Coronary artery (tissue), 2 donors: Measurements from ENCODE around the gene HSD17B13.

Experiments
- DNase-seq: peaks from one replicate; pipeline ENCODE4 v3.0.0-alpha.2; 2017; ENCODE audit warnings: low spot score
- H3K27ac ChIP-seq, 2 donors: fragments of 200-600 bp; sonication (generic); one replicate each; pipeline ENCODE4 v1.5.1; 2016 to 2019
- H3K4me3 ChIP-seq: fragments of 200-600 bp; sonication (generic); 2 replicates; pipeline ENCODE4 v1.5.1; 2016; ENCODE audit warnings: mild to moderate bottlenecking, moderate library complexity
- TF ChIP-seq, protein P1 (sequence below): fragments of 200-600 bp; sonication (generic); IDR thresholded peaks from one replicate; pipeline ENCODE4 v1.5.1; 2019; ENCODE audit warnings: antibody characterized with exemption

The HSD17B13 gene

GRCh38 chr4:87278335-87278794 is 44.3 kb downstream of the HSD17B13 start:
- TF ChIP-seq, protein P1, sequence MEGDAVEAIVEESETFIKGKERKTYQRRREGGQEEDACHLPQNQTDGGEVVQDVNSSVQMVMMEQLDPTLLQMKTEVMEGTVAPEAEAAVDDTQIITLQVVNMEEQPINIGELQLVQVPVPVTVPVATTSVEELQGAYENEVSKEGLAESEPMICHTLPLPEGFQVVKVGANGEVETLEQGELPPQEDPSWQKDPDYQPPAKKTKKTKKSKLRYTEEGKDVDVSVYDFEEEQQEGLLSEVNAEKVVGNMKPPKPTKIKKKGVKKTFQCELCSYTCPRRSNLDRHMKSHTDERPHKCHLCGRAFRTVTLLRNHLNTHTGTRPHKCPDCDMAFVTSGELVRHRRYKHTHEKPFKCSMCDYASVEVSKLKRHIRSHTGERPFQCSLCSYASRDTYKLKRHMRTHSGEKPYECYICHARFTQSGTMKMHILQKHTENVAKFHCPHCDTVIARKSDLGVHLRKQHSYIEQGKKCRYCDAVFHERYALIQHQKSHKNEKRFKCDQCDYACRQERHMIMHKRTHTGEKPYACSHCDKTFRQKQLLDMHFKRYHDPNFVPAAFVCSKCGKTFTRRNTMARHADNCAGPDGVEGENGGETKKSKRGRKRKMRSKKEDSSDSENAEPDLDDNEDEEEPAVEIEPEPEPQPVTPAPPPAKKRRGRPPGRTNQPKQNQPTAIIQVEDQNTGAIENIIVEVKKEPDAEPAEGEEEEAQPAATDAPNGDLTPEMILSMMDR: no peak
- DNase-seq: no peak
- no peak overlapping the region for H3K4me3 ChIP-seq
- no peak overlapping the region for H3K27ac ChIP-seq

GRCh38 chr4:87275311-87275710 is 47.4 kb downstream of the HSD17B13 start:
- TF ChIP-seq, protein P1: no peak
- no peak for DNase-seq
- Histone ChIP-seq H3K27ac (no peak overlapping the region), H3K4me3 (no peak overlapping the region)

DNA sequence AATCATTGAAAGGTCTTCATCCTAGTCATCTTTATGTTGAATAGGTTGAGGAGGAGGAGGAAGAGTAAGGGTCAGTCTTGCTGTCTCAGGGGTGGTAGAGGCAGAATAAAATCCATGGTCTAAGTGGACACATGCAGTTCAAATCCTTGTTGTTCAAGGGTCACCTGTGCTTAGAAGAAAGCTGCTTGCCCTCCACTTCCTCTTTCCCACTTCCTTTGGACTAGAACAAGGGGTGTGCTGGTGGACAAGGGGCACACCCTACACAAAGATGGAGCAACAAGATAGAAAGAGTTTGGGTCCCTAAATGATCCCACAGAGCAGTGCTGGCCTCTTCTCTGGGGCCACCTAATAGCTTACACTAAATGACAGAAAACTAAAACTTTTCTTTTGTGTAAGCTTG is 47.9 kb downstream of the HSD17B13 start:
- Histone ChIP-seq H3K4me3 (no peak overlapping the region), H3K27ac (no peak overlapping the region)
- TF ChIP-seq, protein P1: no peak
- no peak for DNase-seq

GRCh38 chr4:87274327-87274726 is 48.4 kb downstream of the HSD17B13 start:
- H3K27ac ChIP-seq: no peak overlapping the region
- no peak overlapping the region for H3K4me3 ChIP-seq
- DNase-seq: no peak
- TF ChIP-seq, protein P1: no peak

DNA sequence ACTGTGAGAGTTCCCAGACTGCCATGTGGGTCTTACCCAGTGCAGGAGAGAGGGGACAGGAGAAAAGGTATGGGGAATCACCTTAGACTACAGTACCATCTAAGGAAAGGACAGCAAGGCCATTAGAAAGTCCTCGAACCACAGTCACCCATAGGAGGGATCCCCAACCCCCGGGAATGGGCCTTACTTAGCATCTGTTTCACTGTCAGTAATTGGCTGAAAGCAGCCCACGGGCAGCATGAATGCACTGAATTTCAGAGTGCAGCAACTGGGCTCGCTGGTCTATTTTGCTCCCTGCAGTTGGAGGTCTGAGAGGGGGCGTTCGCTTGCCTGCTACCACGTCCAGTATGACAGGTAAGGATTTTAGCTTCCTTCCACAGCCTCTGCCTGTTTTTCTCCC is 51.9 kb downstream of the HSD17B13 start:
- no peak overlapping the region for H3K4me3 ChIP-seq
- TF ChIP-seq, protein P1: no peak

GRCh38 chr4:87270144-87270543 is 52.5 kb downstream of the HSD17B13 start:
- H3K27ac ChIP-seq: no peak overlapping the region
- no peak for DNase-seq
- TF ChIP-seq, protein P1: peak; percentile 14
- no peak overlapping the region for H3K4me3 ChIP-seq

More for the DNA sequence above, 51.9 kb downstream of the HSD17B13 start:
- H3K27ac ChIP-seq: no peak overlapping the region
- DNase-seq: no peak

DNA sequence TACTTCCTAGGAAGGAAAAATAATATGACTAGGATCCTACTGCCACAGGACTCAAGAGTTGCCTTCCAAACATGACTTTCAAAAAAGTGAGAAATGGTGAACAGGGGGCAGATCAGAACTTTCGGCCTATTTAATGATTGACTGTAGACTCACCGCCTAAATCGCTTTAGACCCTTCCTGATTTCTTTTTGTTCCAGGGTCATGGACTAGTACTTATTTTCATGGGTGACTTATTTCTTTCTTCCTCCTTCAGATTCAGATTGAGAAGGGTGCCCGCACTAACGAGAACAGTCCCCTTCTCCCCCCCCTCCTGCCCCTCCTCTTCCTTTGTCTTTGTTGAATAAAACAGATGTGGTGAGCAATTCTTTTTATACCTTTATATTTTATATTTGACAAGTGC is 54.3 kb downstream of the HSD17B13 start:
- no peak for DNase-seq
- no peak overlapping the region for H3K27ac ChIP-seq
- TF ChIP-seq, protein P1: no peak
- H3K4me3 ChIP-seq: no peak overlapping the region
